Kidney epithelial cell (primary cell): ENCODE data around the gene BCO1. TPM values are rescaled to one million over a fixed set of nuclear protein-coding genes. Genes with fewer than 3 reads are reported as not detected.

Experiments
- DNase-seq: peaks from one replicate; pipeline ENCODE4 v3.0.0-alpha.2; 2010; ENCODE audit warnings: low read depth
- H3K27me3 ChIP-seq: 2 replicates; pipeline ENCODE4 v1.6.0; 2011; ENCODE audit warnings: low read length; ENCODE audit not compliant: control insufficient read depth, insufficient read depth
- H3K36me3 ChIP-seq: 2 replicates; pipeline ENCODE4 v1.5.1; 2011; ENCODE audit warnings: low read length; ENCODE audit not compliant: control insufficient read depth, insufficient read depth
- H3K4me3 ChIP-seq: 2 replicates; pipeline ENCODE4 v1.5.1; 2011; ENCODE audit warnings: low read depth, mild to moderate bottlenecking, control low read depth, low read length
- total RNA-seq: library from RNA; depleted of rRNA; stranded (reverse); fragments of >200 nt; gene quantifications from 2 replicates; pipeline ENCODE4 v1.2.3, GENCODE V29; 2015
- TF ChIP-seq, protein P1 (sequence below): IDR thresholded peaks from 2 replicates; pipeline ENCODE4 v1.5.1; 2011; ENCODE audit warnings: mild to moderate bottlenecking, moderate library complexity, low read length, control low read depth, inconsistent platforms; ENCODE audit not compliant: insufficient read depth, poor library complexity, severe bottlenecking

The BCO1 gene
- total RNA-seq, 1 donor from 2014 or later, result 0.13 TPM

DNA sequence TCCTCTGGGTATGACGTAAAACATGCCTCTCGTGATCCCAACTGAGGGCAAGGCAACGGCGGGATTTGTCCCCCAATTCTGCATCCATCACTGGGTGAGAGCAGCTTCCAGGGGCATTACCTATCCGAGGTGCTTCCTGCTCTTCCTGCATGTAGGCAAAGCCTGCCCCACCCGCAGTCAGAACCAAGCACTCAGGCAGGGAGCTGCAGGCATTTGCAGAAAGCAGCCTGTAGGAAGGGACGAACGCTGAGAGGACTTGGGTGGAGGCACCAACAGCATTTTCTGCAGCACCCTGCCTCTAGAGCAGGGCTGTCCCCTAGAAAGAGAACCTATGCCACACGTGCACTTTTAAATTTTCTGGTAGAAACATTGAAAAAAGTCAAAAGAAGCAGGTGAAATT lies 5.5 kb downstream of the BCO1 start:
- TF ChIP-seq, protein P1, sequence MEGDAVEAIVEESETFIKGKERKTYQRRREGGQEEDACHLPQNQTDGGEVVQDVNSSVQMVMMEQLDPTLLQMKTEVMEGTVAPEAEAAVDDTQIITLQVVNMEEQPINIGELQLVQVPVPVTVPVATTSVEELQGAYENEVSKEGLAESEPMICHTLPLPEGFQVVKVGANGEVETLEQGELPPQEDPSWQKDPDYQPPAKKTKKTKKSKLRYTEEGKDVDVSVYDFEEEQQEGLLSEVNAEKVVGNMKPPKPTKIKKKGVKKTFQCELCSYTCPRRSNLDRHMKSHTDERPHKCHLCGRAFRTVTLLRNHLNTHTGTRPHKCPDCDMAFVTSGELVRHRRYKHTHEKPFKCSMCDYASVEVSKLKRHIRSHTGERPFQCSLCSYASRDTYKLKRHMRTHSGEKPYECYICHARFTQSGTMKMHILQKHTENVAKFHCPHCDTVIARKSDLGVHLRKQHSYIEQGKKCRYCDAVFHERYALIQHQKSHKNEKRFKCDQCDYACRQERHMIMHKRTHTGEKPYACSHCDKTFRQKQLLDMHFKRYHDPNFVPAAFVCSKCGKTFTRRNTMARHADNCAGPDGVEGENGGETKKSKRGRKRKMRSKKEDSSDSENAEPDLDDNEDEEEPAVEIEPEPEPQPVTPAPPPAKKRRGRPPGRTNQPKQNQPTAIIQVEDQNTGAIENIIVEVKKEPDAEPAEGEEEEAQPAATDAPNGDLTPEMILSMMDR, result no peak
- no peak for DNase-seq
- H3K4me3 ChIP-seq, result no peak overlapping the region
- no peaks in the 10 kb centered on the region for H3K36me3 ChIP-seq
- no peaks in the 10 kb centered on the region for H3K27me3 ChIP-seq

DNA sequence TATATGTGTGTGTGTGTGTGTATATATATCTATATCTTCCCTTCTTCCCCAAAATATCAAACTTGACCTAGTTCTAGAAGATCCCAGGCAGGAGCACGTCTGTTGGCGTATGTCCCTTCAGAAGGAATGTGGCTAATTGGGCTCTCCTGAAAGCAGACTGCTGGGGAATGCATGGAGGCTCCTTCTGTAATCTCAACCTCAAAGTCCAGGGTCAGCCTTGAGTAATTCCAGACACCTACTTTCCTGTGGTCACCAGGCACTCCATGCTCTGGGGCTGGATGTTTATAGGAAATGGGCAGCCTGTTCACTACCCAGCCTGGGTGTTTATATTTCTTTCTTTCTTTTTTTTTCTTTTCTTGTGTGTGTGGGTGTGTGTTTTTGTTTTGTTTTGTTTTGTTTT lies 13.4 kb downstream of the BCO1 start:
- Histone ChIP-seq H3K27me3 (no peaks in the 10 kb centered on the region), H3K4me3 (no peak overlapping the region), H3K36me3 (no peaks in the 10 kb centered on the region)
- TF ChIP-seq, protein P1, result no peak
- no peak for DNase-seq

DNA sequence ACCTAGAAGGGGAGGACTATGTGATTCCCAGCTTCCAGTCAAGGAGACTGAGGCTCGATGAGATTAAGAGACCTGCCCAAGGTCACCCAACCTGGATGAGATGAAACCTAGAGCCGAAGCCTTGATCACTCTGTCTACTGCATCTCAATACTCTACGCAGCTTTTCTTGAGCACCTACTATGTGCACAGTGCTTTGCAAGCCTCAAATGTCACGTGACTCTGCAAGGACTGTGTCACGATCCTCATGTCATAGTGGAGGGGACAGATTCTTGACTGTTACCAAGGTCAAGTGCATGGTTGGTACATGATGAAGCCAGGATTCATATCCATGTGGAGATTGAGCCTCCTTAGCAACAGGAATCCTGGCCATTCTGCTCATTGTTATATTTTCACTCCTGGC lies 14.7 kb downstream of the BCO1 start:
- H3K27me3 ChIP-seq, result no peaks in the 10 kb centered on the region
- H3K36me3 ChIP-seq, result no peaks in the 10 kb centered on the region
- TF ChIP-seq, protein P1, result no peak
- DNase-seq, result no peak
- no peak overlapping the region for H3K4me3 ChIP-seq

DNA sequence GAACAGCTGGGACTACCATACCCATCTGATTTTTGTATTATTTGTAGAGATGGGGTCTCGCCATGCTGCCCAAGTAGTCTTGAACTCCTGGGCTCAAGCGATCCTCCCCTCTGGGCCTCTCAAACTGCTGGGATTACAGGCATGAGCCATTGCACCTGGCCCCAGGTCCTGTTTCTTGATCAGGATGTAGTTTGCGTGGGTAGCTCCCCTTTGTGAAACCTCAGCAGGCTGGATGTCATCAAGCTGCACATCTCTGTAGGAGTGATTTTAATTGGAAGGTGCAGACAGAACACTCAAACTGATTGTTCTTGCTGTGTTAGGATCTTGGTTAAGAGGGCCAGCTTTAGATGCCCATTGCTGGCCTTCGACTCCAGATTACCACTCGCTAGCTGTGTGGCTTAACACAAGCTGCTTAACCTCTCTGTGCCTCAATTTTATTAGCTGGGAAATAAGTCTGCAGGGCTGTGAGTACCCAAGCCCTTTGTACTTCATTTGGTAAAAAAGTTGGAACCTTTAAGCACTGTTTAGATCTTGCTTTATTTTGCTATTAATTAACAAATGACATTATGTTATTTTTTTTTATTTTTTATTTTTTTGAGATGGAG lies 16.5 kb downstream of the BCO1 start:
- no peaks in the 10 kb centered on the region for H3K36me3 ChIP-seq
- TF ChIP-seq, protein P1, result no peak
- no peaks in the 10 kb centered on the region for H3K27me3 ChIP-seq
- DNase-seq, result no peak
- no peak overlapping the region for H3K4me3 ChIP-seq

DNA sequence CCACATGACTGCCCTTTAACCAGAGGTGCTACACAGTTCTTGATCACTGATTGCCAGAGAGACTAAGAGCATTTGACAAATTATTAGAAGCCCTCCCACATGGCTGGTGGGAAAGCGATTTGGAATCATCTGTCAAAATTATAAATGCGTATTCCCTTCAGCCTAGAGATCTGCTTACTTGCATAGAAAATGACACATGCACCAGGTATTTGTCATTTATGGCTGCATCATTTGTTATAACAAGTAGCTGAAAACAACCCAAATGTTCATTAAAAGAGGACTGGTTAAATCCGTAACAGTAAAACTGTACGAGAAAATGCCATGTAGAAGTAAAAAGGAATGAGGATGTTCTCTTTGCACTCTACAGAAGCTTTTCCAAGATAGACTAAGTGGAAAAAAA lies 21.4 kb downstream of the BCO1 start:
- DNase-seq, result no peak
- no peaks in the 10 kb centered on the region for H3K36me3 ChIP-seq
- no peak overlapping the region for H3K4me3 ChIP-seq
- no peaks in the 10 kb centered on the region for H3K27me3 ChIP-seq
- TF ChIP-seq, protein P1, result no peak

DNA sequence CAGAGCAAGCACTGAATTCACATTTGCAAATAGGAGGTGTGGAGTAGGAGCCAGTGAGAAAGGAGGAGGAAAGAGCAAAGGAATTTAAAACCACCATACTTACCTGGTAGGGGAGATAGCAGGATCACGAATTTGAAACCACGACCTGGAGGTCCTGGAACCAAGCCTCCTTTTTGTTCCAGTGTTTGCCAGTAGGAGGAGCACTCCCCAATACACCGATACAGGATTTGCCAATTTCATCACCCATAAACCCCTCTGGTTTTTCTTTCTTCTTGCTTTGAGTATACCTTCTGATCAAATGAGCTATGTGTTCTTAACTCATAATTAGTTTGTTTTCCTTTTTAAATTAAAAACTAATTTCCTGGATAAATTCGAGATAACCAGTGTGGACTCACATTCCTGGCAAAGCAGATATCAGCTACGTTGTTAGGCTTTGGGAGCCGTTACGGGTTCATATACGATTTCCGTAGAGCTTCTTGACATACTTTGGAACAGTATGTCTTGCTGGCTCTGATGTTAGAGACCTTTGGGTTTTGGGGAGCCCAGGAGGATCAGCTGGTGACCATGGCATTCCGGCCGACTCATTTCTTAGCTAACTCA lies 22.7 kb downstream of the BCO1 start:
- TF ChIP-seq, protein P1, result peak; percentile 48
- DNase-seq, result no peak
- Histone ChIP-seq H3K27me3 (no peaks in the 10 kb centered on the region), H3K36me3 (no peaks in the 10 kb centered on the region), H3K4me3 (no peak overlapping the region)
